Measurements from ENCODE around the gene CKS1B.

GRCh38 chr1:154996966-154997701 is 22.7 kb downstream of the CKS1B start:
- TF ChIP-seq POLR2AphosphoS5 (IDR thresholded peaks at IDR 0.05; ENCODE audit: low read depth, low read length) (no peak), SIN3A (IDR thresholded peaks at IDR 0.05; ENCODE audit: borderline replicate concordance, insufficient read depth, low read length) (no peak), TAF1 (IDR thresholded peaks at IDR 0.05; ENCODE audit: borderline replicate concordance, insufficient read depth, low read length) (no peak)
- TF ChIP-seq, protein P1, sequence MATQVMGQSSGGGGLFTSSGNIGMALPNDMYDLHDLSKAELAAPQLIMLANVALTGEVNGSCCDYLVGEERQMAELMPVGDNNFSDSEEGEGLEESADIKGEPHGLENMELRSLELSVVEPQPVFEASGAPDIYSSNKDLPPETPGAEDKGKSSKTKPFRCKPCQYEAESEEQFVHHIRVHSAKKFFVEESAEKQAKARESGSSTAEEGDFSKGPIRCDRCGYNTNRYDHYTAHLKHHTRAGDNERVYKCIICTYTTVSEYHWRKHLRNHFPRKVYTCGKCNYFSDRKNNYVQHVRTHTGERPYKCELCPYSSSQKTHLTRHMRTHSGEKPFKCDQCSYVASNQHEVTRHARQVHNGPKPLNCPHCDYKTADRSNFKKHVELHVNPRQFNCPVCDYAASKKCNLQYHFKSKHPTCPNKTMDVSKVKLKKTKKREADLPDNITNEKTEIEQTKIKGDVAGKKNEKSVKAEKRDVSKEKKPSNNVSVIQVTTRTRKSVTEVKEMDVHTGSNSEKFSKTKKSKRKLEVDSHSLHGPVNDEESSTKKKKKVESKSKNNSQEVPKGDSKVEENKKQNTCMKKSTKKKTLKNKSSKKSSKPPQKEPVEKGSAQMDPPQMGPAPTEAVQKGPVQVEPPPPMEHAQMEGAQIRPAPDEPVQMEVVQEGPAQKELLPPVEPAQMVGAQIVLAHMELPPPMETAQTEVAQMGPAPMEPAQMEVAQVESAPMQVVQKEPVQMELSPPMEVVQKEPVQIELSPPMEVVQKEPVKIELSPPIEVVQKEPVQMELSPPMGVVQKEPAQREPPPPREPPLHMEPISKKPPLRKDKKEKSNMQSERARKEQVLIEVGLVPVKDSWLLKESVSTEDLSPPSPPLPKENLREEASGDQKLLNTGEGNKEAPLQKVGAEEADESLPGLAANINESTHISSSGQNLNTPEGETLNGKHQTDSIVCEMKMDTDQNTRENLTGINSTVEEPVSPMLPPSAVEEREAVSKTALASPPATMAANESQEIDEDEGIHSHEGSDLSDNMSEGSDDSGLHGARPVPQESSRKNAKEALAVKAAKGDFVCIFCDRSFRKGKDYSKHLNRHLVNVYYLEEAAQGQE (IDR thresholded peaks at IDR 0.05; ENCODE audit: insufficient read depth in 1 of 2, low read depth in 2 of 2, low read length in 2 of 2): no peak
